SKM-1 treated with dmso at 0.1 percent for 144 hours (cell line): ENCODE data around the gene SIPA1L2.
"Not testable (repeated sequence)": the region's sequence is repeated elsewhere in the genome, so short reads cannot be mapped to it uniquely, and the experiment has no call there.

Experiments used
- DNase-seq: peaks from one replicate; lab custom pipeline; 2025; ENCODE audit not compliant: unreplicated experiment; lab: John Stamatoyannopoulos, UW

SIPA1L2 gene

DNA sequence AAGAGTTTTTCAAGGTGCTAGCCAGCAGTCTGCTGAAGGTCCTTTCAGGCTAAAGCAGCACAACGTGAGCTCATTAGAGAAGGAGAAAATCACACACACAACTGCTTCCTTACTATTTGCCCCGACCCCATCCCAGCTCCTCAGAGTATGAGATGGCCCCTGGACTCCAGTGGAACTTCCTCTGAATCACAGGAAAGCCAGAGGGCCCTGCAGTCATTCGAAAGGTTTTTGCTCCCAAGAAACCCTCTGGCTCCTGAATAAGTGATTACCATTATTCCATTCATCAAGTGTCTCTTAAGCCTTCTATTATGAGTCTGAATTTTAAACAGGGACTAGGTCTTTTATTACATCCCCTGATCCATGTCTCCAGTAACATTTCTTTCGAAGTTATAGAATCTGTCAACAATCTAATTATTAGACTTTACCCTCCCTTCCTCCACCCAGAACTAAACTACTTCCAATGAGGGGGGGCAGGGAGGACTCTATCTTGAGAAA lies 14.6 kb downstream of the SIPA1L2 start:
- no peak for DNase-seq

DNA sequence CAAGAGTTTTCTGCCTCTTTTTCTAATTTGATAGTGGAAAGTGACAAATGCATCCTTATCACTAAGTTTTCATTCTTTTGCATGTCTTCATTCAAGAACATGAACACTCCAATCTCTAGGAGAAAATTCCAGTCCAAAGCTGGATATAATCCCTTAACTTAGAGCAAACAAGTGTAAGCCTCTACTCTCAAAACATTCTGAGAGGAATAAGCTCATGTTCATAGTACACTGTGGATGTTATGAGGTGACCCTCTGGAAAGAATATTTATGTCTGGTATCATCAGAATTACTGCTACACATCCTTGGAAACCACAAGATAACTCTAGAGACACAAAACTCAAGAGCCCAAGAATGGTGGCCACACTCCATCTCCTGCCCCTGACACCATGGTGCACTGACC lies 15.1 kb downstream of the SIPA1L2 start:
- DNase-seq: no peak

DNA sequence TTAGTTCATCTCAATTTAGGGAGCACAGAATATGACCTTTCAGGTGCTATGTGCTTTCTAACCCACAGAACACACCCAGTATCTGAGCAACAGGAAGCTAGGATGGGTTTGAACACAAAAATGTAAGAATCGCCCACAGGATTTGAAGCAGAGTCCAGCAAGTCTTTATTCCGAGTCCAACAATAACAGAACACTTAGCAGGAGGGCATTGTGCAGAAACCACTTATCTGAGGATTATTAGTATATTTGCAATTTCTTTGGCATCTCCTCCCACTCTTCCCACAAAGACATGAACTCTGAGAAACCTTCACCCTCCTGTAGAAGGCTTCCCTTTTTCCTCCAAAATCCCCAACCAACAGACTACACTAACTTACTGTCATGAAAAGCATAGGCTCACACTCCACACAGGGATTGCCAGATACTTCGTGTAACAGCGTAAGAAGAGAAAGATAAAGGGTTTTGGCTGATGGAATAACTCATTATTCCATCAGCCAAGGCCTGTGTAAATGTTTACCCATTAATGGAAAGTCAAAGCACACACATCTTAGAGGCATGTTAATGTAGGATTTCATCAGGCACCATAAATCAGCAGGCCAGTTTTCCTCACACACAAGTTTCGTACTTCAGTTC lies 16.1 kb downstream of the SIPA1L2 start:
- no peak for DNase-seq

DNA sequence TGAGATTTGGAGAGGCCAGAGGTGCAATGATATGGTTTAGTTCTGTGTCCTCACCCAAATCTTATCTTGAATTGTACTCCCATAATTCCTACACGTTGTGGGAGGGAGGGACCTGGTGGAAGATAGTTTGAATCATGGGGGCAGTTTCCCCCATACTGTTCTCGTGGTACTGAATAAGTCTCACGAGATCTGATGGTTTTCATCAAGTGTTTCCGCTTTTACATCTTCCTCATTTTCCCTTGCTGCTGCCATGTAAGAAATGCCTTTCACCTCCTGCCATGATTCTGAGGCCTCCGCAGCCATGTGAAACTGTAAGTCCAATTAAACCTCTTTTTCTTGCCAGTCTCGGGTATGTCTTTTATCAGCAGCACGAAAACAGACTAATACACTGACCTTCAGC lies 17.1 kb downstream of the SIPA1L2 start:
- not testable (repeated sequence) for DNase-seq

DNA sequence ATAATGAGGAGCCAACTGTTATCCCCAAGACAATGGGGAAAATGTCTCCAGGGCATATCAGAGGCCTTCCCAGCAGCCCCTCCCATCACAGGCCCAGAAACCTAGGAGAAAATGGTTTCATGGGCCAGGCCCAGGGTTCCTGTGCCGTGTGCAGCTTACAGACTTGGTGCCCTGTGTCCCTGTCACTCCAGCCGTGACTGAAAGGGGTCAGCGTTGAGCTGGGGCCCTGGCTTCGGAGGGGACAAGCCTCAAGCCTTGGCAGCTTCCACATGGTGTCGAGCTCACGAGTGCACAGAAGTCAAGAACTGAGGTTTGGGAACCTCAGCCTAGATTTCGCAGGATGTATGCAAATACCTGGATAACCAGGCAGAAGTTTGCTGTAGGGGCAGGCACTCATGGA lies 18.1 kb downstream of the SIPA1L2 start:
- DNase-seq: no peak

DNA sequence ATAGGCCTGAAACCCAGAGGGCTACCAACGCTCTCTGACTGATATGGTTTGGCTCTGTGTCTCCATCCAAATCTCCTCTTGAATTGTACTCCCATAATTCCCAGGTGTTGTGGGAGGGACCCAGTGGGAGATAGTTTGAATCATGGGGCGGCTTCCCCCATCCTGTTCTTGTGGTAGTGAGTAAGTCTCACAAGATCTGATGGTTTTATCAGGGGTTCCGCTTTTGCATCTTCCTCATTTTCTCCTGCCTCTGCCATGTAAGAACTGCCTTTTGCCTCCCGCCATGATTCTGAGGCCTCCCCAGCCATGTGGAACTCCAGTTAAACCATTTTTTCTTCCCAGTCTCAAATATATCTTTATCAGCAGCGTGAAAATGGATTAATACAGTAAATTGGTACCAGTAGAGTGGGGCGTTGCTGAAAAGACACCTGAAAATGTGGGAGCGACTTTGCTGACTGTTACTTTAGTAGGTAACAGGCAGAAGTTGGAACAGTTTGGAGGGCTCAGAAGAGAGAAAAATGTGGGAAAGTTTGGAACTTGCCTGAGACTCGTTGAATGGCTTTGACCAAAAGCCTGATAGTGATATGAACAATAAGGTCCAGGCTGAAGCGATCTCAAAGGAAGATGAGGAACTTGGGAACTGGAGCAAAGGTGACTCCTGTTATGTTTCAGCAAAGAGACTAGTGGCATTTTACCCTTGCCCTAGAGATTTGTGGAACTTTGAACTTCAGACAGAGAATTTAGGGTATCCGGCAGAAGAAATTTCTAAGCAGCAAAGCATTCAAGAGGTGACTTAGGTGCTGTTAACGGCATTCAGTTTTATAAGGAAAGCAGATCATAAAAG lies 18.8 kb downstream of the SIPA1L2 start:
- peak; percentile 79 for DNase-seq

DNA sequence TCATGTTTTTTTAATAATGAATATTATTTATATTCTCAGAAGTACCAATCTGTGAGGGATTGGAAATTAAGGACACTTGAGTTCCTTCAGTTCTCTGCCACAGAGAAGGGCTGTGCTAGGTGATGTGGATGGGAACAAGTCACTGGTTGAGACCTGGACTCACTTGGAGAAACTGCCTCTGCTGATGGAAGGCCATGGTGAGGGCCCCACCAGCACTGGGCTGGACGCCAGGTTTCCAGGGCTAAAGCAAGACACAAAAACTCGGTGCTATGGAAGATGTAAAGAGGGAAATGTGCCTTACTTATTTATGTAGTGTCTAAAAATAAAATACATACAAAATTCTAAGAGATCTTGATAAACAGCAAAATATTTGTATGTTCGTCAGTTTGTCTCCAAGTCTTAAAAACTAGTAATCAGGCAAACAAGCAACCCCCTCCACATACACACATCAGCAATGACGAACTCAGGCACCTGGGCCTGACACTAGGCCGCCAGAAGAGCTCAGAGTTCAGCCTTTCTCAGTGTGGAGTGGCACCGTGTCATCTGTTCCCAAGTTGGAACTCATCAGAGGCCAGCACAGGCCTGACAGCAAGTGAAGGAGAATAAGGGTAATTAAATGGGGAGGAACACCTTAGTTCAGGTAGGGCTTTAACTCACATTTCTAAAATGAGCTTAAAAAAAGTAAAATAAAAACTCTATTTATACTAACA lies 19.6 kb downstream of the SIPA1L2 start:
- no peak for DNase-seq

DNA sequence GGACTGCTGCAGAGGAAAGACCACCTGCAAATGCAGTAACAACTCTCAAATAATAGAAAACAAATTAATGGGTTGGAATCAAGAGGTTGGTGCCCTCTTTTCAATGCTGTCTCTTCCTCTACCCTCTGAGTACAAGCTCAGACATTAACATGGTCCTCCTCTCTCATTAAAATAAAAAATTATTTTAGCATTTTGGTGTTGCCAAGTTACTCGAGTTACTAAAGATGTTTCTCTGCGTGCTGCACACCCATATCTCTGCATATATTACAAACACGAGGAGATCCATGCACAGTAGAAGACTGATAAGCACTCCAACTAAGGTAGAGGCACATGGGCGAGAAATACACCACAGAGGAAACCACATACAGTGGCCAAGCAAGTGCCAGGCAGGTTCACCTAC lies 21.5 kb downstream of the SIPA1L2 start:
- DNase-seq: no peak

DNA sequence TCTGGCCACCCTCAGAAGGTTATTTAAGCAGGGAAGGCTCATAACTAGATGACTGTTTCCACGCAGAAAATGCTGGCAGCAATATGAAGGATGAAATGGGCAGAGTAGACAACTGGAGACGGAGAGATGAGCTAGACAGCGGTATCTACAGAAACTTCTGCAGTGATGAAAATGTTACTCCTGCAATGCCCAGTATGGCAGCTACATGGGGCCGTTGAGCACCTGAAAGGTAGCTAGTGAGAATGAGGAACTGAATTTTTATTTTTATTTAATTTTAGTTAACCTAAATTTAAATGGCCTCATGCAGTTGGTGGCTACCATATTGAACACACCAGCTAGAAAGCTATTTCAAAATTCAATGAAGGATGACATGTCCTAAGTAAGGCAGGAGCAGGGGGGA lies 27.3 kb downstream of the SIPA1L2 start:
- no peak for DNase-seq

DNA sequence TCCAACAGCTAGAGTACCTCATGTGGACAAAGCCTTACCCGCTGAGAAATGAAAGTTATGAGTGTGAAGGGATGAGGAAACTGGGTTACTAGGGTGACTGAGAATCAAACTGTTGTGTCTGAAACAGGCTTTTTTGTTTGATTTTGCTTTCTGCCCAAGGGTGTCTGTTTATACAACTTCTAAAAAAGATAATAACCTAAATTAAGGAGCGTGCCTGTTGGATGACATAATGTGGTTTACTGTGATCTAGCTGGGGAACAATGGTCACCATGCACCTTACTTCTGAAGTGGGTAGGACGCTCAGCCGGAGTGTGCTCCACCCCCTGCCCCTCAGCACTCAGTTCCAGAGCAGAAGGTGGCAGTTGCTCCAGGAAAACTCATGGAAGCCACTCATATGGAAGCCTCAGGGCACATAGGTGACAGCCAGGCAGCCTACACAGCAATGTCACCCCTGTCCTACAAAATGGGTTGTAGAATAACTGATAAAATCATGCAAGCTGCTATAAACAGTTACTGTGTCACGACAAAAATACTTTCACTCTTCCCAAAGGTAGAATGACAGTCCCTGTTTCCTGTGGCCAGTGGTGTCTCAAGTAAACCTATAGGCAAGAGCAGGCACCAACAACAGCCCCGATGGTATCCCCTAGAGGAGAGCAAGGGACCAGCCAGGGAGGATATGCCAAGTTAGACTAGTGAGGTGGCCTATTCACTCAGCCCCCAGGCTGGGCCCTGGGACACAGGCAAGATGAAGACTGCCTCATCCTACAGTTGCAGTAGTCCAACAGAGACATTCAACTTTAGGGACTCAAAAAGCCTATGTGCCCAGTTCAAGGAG lies 29.3 kb downstream of the SIPA1L2 start:
- no peak for DNase-seq

DNA sequence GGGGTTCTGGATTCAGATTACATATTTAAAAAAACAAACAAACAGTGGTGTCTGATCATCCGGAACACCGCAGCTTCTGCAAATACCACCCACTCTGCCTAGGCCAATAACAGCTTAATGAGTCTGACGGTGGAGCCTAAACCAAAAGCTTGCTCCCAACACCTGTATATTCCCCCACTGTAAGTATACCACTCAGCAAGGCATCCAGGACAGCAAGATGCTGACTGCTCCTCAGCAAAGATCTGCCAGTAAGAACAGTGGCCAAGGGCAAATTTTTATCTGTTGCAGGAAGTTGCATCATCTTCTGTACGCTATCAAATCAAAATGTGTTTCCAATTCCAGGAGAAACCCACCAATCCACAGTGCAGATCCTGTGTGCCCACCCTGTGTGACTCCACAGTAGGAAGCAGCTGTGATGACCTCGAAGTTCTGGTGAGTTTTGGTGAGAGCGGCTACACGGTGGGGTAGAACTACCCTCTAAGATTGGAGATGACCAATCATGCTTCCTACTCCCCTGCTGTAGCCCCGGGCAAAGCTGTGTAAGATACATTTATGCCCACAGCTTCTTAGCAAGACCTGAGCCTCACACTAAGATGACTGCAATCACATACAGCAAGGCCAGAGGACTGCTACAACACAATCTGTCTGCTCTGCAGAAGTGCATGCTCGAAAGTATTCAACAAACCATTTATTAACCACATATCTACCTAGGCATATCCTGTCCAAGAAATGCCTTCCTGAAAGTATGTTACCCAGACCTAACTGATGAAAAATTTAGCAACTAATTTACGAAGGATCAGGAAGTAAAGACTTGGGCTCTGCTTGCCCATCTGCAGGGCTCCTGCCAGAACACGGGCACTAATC lies 30.5 kb downstream of the SIPA1L2 start:
- DNase-seq: no peak

DNA sequence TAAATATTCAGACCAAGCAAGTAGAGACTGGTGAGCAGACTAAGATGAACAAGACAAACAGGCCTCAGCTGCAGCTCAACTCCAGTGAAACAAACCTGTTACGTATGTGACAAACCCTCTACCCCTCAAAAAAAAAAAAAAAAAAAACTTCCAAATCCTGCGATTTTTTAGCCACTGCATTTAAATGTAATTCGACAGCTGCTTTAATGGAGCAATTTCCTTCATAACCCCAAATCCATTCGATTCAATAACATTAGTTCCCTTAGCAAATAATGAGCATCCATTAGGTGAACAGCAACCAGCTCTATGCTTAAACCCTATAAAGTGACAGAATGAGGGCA lies 31.1 kb downstream of the SIPA1L2 start:
- no peak for DNase-seq

DNA sequence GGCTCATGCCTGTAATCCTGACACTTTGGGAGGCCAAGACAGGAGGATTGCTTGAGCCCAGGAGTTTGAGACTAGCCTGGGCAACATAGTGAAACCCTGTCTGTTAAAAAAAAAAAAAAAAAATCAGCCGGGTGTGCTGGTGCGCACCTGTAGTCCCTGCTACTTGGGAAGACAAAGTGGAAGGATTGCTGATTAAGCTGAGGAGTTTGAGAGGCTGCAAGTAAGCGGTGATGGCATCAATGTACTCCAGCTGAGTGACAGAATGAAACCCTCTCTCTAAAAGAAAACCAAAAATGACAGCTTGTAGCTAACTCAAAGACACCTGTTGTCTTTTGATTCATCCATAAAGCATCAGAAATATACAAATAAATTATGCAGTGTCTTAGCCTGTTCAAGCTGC lies 31.8 kb downstream of the SIPA1L2 start:
- no peak for DNase-seq

DNA sequence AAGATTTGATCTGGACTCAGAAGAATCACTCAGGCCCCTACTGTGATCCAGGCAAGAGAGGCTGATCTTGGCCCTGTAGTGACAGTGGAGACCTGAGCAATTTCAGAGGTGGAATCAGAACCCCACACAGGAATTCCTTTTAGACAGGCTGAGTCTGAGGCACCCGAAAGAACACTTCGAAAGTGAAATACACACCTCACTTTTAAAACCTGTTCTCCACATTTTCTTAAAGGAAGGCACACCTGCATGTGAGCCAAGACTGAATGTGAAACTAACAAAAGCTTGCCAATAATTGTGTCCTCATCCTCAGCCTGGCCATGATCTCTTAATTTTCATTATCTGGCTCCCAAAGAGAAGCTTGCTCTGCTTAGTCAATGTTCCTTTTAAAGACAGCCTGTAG lies 32.2 kb downstream of the SIPA1L2 start:
- no peak for DNase-seq

DNA sequence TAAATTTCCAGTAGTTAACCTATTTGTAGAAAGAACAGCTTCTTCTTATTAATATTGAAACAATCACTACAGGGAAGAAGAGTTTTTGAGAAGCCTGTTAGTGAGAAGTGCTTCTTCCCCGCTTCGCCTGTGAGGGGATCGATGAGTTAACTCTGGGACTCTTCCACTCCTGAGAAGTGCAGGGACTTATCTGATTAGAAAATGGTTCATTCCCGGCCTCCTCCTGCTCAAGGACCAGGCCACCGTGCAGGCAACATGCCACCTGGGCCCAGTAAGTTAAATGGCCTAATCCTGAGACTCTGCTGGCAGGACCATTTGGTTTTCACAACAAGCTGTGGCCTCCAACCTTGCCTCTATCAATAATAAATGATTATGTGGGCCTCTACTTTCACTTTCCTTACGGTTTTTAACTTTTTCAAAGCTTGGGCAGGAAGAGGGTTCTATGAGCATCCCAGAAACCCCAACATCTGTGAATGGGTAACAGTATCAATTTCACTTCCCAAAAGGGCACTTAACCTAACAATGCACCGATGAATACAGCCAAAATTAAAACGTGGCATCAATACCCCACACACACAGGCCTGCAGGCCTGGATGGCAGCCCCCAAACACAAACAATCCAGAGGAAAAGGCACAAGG lies 33.1 kb downstream of the SIPA1L2 start:
- no peak for DNase-seq

DNA sequence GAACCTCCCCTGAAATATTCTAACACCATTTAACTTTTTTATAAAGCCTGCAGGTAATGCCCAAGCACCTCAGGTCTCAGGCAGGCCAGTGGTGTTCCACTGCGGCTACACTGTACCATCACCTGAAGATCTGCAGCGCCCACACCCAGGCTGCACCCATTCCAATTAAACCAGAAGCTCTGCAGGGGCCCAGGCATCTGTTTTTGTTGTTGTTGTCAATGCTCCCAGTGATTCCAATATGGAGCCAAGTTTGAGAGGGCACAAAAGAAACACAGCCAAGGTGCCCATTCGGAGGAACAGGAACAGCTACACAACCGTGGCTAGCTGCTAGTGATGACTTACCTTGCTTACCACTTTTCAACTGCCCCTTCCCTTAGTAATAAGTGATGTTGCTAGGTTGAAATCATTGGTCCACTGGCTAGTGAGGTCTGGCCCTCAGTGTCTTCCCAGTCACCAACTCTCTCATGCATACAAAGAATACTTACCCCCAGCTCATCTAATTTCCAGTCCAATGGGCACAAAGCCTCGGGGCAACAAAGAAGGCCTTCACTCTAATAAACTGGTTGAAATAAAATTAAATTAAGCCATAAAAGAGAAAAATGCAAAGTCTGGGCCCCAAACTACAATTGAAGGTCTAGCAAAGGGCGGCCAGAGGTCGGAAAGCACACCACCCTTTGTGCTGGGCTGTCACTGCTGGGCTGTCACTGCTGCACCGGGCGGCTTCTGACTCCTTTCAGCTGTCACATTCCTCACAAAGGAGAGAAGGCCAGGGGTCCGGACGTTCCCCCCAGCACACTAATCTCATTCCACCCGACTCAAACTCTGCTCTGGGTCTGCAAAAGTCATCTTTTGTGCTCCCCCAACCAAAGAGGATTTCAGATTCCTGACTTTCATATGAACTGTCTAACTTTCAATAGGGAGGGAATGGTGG lies 34.9 kb downstream of the SIPA1L2 start:
- no peak for DNase-seq

DNA sequence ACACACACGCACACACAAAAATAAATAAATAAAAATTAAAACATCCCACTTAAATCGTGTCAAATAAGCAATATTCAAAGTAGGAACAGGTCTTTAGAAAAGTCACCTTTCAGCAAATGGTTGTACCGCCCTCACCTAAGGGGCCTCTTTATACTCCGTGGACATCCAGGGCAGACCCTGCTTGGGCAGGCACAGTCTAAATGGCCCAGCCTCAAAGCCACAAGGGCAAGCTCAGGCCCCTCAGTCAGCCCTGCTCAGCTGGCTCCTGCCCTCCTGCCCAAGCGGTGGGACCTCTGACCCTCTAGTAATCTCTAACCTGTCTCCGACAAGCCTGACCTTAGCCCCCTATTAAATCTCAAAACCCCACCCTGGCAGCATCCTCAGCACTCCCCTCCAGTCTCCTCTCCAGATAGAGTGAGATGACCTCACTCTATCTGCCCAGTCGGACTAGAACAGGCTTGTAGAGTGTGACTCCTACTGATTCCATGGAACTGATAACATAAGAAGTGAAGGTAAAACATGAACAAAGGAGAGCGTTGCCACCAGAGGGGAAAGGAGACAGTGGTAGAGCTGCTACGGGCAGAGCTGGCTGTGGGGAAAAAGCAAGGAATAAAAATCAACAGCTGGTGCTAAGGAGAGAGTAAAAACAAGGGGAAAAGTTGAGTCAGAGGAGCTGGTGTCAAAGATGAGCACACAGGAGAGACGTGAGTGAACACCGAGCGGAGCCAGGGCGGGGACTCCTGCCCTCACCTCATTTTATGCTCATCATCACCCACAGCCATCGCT lies 36.0 kb downstream of the SIPA1L2 start:
- no peak for DNase-seq

DNA sequence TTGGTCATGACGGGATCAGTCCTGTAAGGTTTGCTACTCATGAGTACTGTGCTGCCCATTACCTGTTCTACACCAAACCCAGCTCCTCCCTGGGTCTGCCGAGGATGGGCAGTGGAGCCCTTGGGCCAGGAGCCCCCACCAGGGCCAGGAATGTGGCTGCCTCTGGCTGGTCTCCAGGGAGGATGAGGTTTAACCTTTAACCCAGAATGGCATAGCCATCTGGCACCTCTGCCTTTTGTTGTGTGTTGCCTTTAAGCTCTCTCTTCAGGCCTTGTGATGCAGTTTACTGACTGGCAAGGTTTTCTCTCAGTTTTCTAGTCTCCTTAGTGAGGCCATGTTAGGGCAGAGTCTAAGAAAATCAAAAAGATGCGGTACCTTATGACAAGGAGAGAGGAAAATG lies 38.6 kb downstream of the SIPA1L2 start:
- no peak for DNase-seq
